Type B pancreatic cell (in vitro differentiated cells): ENCODE data around the gene FILIP1. TPM values are rescaled to one million over a fixed set of nuclear protein-coding genes. Genes with fewer than 3 reads are reported as not detected.
A peak's percentile ranks its signal among the peaks of the same experiment; 100 is the strongest.

Source experiments
- DNase-seq: peaks from one replicate; pipeline ENCODE4 v3.0.0; 2021; ENCODE audit warnings: mixed read lengths; ENCODE audit not compliant: unreplicated experiment; ENCODE audit errors: extremely low spot score
- H3K27ac Mint-ChIP-seq: 2 replicates; pipeline ENCODE4 v1.8.0; 2021; ENCODE audit warnings: mild to moderate bottlenecking, mixed read lengths
- H3K27me3 Mint-ChIP-seq: 2 replicates; pipeline ENCODE4 v1.8.0; 2021; ENCODE audit warnings: mixed read lengths
- H3K36me3 Mint-ChIP-seq: 2 replicates; pipeline ENCODE4 v1.8.0; 2021; ENCODE audit warnings: mixed read lengths
- H3K4me1 Mint-ChIP-seq: one replicate; pipeline ENCODE4 v1.8.0; 2021; ENCODE audit warnings: mixed read lengths; ENCODE audit not compliant: unreplicated experiment
- H3K4me3 Mint-ChIP-seq: 2 replicates; pipeline ENCODE4 v1.8.0; 2021; ENCODE audit warnings: mild to moderate bottlenecking, mixed read lengths
- H3K9me3 Mint-ChIP-seq: 2 replicates; pipeline ENCODE4 v1.8.0; 2021; ENCODE audit warnings: mixed read lengths
- CTCF ChIP-seq: fragments of 200-600 bp; sonication (generic); conservative IDR thresholded peaks from 2 replicates; pipeline ENCODE4 v1.5.0; 2021; ENCODE audit warnings: antibody characterized with exemption, mild to moderate bottlenecking
- long read RNA-seq: library from polyadenylated mRNA; unstranded; transcript quantifications from one replicate; pipeline ENCODE4 v2.0.0, GENCODE V29; 2020
- total RNA-seq: library from RNA; stranded (reverse); gene quantifications from 2 replicates; pipeline ENCODE4 v1.2.1, GENCODE V29; 2021; ENCODE audit warnings: low replicate concordance

The FILIP1 gene
- 2.0 and 5.0 TPM in 2 replicates for total RNA-seq
- long read RNA-seq, partial matches to known transcripts = 4 of 6 reads
- long read RNA-seq, other reads (novel, unspliced or antisense) = 2 of 6 reads

- Mint-ChIP-seq H3K27me3 (no peaks in the 10 kb centered on the region), H3K9me3 (no peaks in the 10 kb centered on the region), H3K27ac (no peak within 1 kb of the TSS), H3K4me3 (peak within 1 kb of the TSS; percentile 75), H3K36me3 (no peaks in the 10 kb centered on the region), H3K4me1 (peaks cover 32% of the 10 kb centered on the region)
- no peak for TF ChIP-seq CTCF
- DNase-seq = no peak
Observed at GRCh38 chr6:75493400-75494064, at the start of gene FILIP1. FILIP1 (minus strand) TSS chr6:75493800; CDS start chr6:75414972, 78,828 bp downstream.

- no peaks in the 10 kb centered on the region for H3K9me3 Mint-ChIP-seq
- H3K27me3 Mint-ChIP-seq = no peaks in the 10 kb centered on the region
- peaks cover 4% of the 10 kb centered on the region for H3K4me1 Mint-ChIP-seq
- no peaks in the 10 kb centered on the region for H3K36me3 Mint-ChIP-seq
- no peak for TF ChIP-seq CTCF
- DNase-seq = no peak
- H3K27ac Mint-ChIP-seq = no peak overlapping the region
- H3K4me3 Mint-ChIP-seq = no peak overlapping the region
Observed at GRCh38 chr6:75543311-75543710, 49.7 kb upstream of the FILIP1 start.

- Mint-ChIP-seq H3K9me3 (no peaks in the 10 kb centered on the region), H3K4me3 (no peak overlapping the region), H3K27me3 (no peaks in the 10 kb centered on the region), H3K36me3 (no peaks in the 10 kb centered on the region), H3K4me1 (no peaks in the 10 kb centered on the region), H3K27ac (no peak overlapping the region)
- no peak for TF ChIP-seq CTCF
- DNase-seq = no peak
Observed at GRCh38 chr6:75539136-75539535, 45.5 kb upstream of the FILIP1 start.

- no peak for TF ChIP-seq CTCF
- no peak for DNase-seq
- Mint-ChIP-seq H3K4me1 (peaks cover 5% of the 10 kb centered on the region), H3K9me3 (peaks cover 6% of the 10 kb centered on the region), H3K27ac (no peak overlapping the region), H3K27me3 (no peaks in the 10 kb centered on the region), H3K4me3 (no peak overlapping the region), H3K36me3 (no peaks in the 10 kb centered on the region)
Observed at GRCh38 chr6:75532521-75532920, 38.9 kb upstream of the FILIP1 start.

- DNase-seq = no peak
- peaks cover 5% of the 10 kb centered on the region for H3K4me1 Mint-ChIP-seq
- no peaks in the 10 kb centered on the region for H3K36me3 Mint-ChIP-seq
- peaks cover 6% of the 10 kb centered on the region for H3K9me3 Mint-ChIP-seq
- no peak overlapping the region for H3K27ac Mint-ChIP-seq
- TF ChIP-seq CTCF = no peak
- no peaks in the 10 kb centered on the region for H3K27me3 Mint-ChIP-seq
- no peak overlapping the region for H3K4me3 Mint-ChIP-seq
Observed at GRCh38 chr6:75531174-75531573, 37.6 kb upstream of the FILIP1 start.
